SK-N-MC (cell line): Measurements from ENCODE around the gene HYDIN.

Experiments
- DNase-seq: peaks from one replicate; pipeline ENCODE4 v3.0.0-alpha.2; 2011; ENCODE audit warnings: low read depth, low spot score
- H3K27ac ChIP-seq: fragments of 200-600 bp; sonication (generic); 2 replicates; pipeline ENCODE4 v1.5.1; 2016; ENCODE audit warnings: mixed run types
- H3K36me3 ChIP-seq: fragments of 200-600 bp; sonication (generic); 2 replicates; pipeline ENCODE4 v1.6.1; 2017; ENCODE audit warnings: antibody characterized with exemption, low read length, mixed read lengths; ENCODE audit not compliant: insufficient read depth
- H3K4me3 ChIP-seq: fragments of 200-600 bp; sonication (generic); 2 replicates; pipeline ENCODE4 v1.5.1; 2016
- H3K9ac ChIP-seq: fragments of 200-600 bp; sonication (generic); 2 replicates; pipeline ENCODE4 v1.8.0; 2017; ENCODE audit warnings: mixed run types, mixed read lengths; ENCODE audit not compliant: insufficient read length
- H3K9me3 ChIP-seq: fragments of 200-600 bp; sonication (generic); 2 replicates; pipeline ENCODE4 v1.6.1; 2017; ENCODE audit warnings: low read depth, mild to moderate bottlenecking, antibody characterized with exemption, low read length, moderate library complexity, mixed read lengths
- EZH2 ChIP-seq: fragments of 200-600 bp; sonication (generic); IDR thresholded peaks from one replicate; pipeline ENCODE4 v1.6.1; 2017; ENCODE audit warnings: antibody characterized with exemption
- FOXP2 ChIP-seq: optimal IDR thresholded peaks from 2 replicates; pipeline ENCODE3; 2011; ENCODE audit warnings: mild to moderate bottlenecking, moderate library complexity; ENCODE audit not compliant: insufficient read depth; ENCODE audit errors: extremely low read length, control extremely low read depth
- POLR2AphosphoS5 ChIP-seq: IDR thresholded peaks from 2 replicates; pipeline ENCODE4 v1.6.1; 2012; ENCODE audit warnings: mild to moderate bottlenecking, low read depth, low read length, borderline replicate concordance

The HYDIN gene

GRCh38 chr16:71242036-71242435 is 11.5 kb upstream of the HYDIN start:
- TF ChIP-seq FOXP2 (no peak), EZH2 (no peak), POLR2AphosphoS5 (no peak)
- Histone ChIP-seq H3K4me3 (no peak overlapping the region), H3K36me3 (no peaks in the 10 kb centered on the region), H3K9me3 (no peaks in the 10 kb centered on the region), H3K9ac (no peak overlapping the region), H3K27ac (no peak overlapping the region)
- DNase-seq: no peak

DNA sequence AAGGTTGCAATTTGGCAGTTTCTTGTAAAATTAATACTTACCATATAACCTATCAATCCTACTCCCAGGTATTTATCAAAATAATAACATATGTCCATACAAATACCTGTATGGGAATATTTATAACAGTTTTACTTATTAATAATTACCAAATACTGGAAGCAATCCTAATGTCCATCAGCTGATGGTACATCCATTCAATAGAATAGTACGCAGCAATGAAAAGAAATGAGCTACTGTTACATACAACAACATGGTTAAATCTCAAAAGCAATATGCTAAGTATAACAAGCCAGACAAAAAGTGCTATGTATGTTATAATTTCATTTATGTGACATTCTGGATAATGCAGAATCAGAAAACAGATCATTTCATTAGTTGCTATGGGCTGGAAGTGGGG is 1.2 kb downstream of the HYDIN start:
- DNase-seq: no peak
- no peak overlapping the region for H3K4me3 ChIP-seq
- H3K9ac ChIP-seq: no peak overlapping the region
- H3K9me3 ChIP-seq: no peaks in the 10 kb centered on the region
- no peak for TF ChIP-seq EZH2
- TF ChIP-seq FOXP2: no peak
- TF ChIP-seq POLR2AphosphoS5: no peak
- no peaks in the 10 kb centered on the region for H3K36me3 ChIP-seq
- no peak overlapping the region for H3K27ac ChIP-seq

- no peaks in the 10 kb centered on the region for H3K36me3 ChIP-seq
- H3K9ac ChIP-seq: no peak overlapping the region
- DNase-seq: no peak
- no peaks in the 10 kb centered on the region for H3K9me3 ChIP-seq
- H3K4me3 ChIP-seq: no peak overlapping the region
- no peak overlapping the region for H3K27ac ChIP-seq
- TF ChIP-seq POLR2AphosphoS5 (no peak), FOXP2 (no peak), EZH2 (no peak)
Observed at GRCh38 chr16:71226229-71227141, 4.0 kb downstream of the HYDIN start.

GRCh38 chr16:71225145-71225544 is 5.4 kb downstream of the HYDIN start:
- Histone ChIP-seq H3K9ac (no peak overlapping the region), H3K27ac (no peak overlapping the region), H3K4me3 (no peak overlapping the region), H3K36me3 (no peaks in the 10 kb centered on the region), H3K9me3 (no peaks in the 10 kb centered on the region)
- DNase-seq: no peak
- TF ChIP-seq EZH2 (no peak), FOXP2 (no peak), POLR2AphosphoS5 (no peak)

DNA sequence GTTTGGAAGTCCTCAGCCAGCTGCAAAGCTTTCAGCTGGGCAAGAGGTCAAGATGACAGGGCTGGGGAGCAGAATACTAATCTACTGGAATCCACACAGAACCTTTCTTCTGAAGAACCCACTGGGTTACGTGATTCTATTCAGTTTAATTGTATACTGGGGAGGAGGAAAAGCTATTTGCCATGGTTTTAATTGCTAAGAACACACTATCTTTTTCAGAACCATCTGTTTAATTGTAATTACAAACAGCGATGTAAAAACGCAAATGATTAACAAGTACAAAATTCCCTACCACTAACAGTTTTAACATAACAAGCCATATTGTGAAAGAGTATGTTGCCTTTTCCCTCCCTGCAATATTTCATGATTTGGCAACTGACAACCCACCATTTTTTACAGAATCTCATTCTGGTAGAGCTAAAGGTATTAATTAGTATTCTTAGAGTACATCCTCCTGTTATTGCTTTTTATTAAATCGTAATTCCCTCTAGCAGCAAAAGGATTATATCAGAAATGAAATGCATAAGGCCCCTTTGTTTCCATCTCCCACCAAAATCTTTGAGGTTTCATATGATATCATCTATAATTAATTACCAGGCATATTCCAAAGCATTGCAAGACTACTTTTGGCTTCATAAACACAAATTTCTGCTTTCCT is 12.1 kb downstream of the HYDIN start:
- Histone ChIP-seq H3K27ac (no peak overlapping the region), H3K4me3 (no peak overlapping the region), H3K9ac (no peak overlapping the region), H3K9me3 (no peaks in the 10 kb centered on the region), H3K36me3 (no peaks in the 10 kb centered on the region)
- TF ChIP-seq POLR2AphosphoS5: no peak
- no peak for TF ChIP-seq FOXP2
- TF ChIP-seq EZH2: no peak
- no peak for DNase-seq

DNA sequence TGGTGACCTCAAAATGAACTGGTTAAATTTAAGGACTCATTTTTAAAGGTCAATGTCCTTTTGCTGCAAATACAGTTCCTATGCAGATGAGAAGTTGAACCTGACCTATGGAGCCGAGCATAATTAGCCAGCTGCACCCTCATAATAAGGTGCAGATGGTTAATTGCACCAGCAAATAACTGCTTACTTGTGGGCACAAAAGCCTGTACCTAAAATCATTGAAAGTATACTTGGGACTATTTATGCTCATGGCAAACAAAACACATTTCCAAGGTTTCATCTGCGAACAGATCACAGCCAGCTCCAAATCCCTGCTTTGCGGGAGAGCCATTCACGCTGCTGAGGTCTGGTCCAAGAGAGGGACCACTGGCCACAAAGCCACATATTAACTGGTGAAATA is 13.0 kb downstream of the HYDIN start:
- DNase-seq: no peak
- H3K4me3 ChIP-seq: no peak overlapping the region
- H3K9ac ChIP-seq: no peak overlapping the region
- no peak for TF ChIP-seq POLR2AphosphoS5
- no peak for TF ChIP-seq FOXP2
- no peak for TF ChIP-seq EZH2
- H3K36me3 ChIP-seq: no peaks in the 10 kb centered on the region
- H3K27ac ChIP-seq: no peak overlapping the region
- no peaks in the 10 kb centered on the region for H3K9me3 ChIP-seq

DNA sequence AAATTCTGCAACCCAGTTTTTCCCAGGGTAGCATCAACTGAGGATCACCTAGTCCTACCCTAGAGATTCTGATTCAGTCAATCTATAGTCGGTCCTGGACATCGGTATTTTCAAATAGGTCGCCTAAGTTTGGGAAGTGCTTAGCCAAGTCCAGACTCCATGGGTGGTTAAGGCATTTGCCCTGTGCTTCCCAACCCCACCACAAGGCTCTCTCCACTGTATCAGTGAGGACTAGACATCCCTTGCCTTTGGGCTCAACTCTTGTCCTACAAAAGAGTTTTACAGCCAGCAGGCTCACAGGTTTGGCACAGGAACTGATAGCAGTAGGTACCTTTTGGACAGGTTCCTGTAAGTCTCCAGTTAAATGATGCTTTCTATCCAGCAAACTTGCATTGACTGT is 13.8 kb downstream of the HYDIN start:
- Histone ChIP-seq H3K36me3 (no peaks in the 10 kb centered on the region), H3K9me3 (no peaks in the 10 kb centered on the region), H3K27ac (no peak overlapping the region), H3K9ac (no peak overlapping the region), H3K4me3 (no peak overlapping the region)
- TF ChIP-seq FOXP2: no peak
- no peak for TF ChIP-seq EZH2
- no peak for TF ChIP-seq POLR2AphosphoS5
- DNase-seq: no peak

DNA sequence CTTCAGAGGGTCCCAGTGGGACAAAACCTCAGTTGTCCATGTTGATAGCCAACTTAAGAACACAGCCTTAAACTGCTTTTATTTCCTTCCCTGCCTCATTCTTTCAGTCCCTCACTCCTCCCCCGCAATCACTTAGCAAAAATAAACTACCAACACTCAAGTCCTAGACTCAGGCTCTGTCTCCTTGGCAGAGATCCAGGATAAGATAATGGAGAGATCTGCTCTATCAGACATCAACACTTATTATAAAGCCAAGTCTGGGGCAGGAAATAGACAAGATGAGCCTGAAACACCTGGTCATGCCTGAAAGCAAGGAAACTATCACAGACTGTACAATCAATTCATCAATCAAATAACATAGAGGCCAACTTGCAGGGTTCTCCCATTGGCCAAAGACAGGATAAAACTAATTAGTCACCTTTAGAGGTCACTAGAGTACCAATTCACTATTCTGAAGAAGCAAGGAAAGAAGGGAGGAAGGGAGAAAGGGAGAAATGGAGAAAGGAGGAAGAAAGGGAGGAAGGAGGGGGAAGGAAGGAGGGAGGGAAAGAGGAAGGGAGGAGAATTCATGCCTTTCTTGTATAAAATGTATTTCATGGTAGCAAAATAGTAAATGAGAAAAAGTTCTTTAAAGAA is 15.7 kb downstream of the HYDIN start:
- no peaks in the 10 kb centered on the region for H3K36me3 ChIP-seq
- no peak for TF ChIP-seq POLR2AphosphoS5
- no peak for TF ChIP-seq EZH2
- no peak for TF ChIP-seq FOXP2
- no peak for DNase-seq

GRCh38 chr16:71205482-71206131 is 24.9 kb downstream of the HYDIN start:
- Histone ChIP-seq H3K9me3 (no peaks in the 10 kb centered on the region), H3K9ac (no peak overlapping the region), H3K36me3 (no peaks in the 10 kb centered on the region), H3K27ac (no peak overlapping the region), H3K4me3 (no peak overlapping the region)
- DNase-seq: no peak
- no peak for TF ChIP-seq EZH2
- no peak for TF ChIP-seq POLR2AphosphoS5
- TF ChIP-seq FOXP2: no peak

More for the DNA sequence above, 15.7 kb downstream of the HYDIN start:
- H3K9me3 ChIP-seq: no peaks in the 10 kb centered on the region
- H3K9ac ChIP-seq: no peak overlapping the region
- no peak overlapping the region for H3K4me3 ChIP-seq
- H3K27ac ChIP-seq: no peak overlapping the region
